HG02852 (cell line): Measurements from ENCODE around the gene TRIM5.
"Not testable (repeated sequence)": the region's sequence is repeated elsewhere in the genome, so short reads cannot be mapped to it uniquely, and the experiment has no call there.

Source experiments
- ATAC-seq: cut with Tn5 transposase; IDR thresholded peaks from one replicate; pipeline ENCODE4 v1.9.1; 2021; ENCODE audit warnings: mild to moderate bottlenecking, moderate library complexity; ENCODE audit not compliant: unreplicated experiment

The TRIM5 gene

GRCh38 chr11:5690216-5690615, 5.3 kb upstream of the TRIM5 start:
- no peak for ATAC-seq

GRCh38 chr11:5689551-5689983, 4.7 kb upstream of the TRIM5 start, which contains the start of gene TRIM22:
Gene TRIM22 (plus strand): TSS chr11:5689790. CDS start chr11:5696233, 6,443 bp downstream.
- peak; percentile 71 for ATAC-seq

- no peak for ATAC-seq
Measured at GRCh38 chr11:5688482-5688881, 3.6 kb upstream of the TRIM5 start.

GRCh38 chr11:5686426-5686825, 1.6 kb upstream of the TRIM5 start:
- ATAC-seq, result no peak

- ATAC-seq, result peak; percentile 8
Measured at GRCh38 chr11:5684036-5684645, 733 bp downstream of the TRIM5 start.

- not testable (repeated sequence) for ATAC-seq
Measured at GRCh38 chr11:5683620-5684019, 1.3 kb downstream of the TRIM5 start.

GRCh38 chr11:5682890-5683441, 1.9 kb downstream of the TRIM5 start:
- not testable (repeated sequence) for ATAC-seq

GRCh38 chr11:5679811-5680210, 5.1 kb downstream of the TRIM5 start:
- ATAC-seq, result no peak

- ATAC-seq, result no peak
Measured at GRCh38 chr11:5674391-5674790, 10.5 kb downstream of the TRIM5 start.

- no peak for ATAC-seq
Measured at GRCh38 chr11:5671831-5672230, 13.0 kb downstream of the TRIM5 start.

GRCh38 chr11:5666402-5666793, 18.5 kb downstream of the TRIM5 start:
- ATAC-seq, result no peak

- no peak for ATAC-seq
Measured at GRCh38 chr11:5665746-5666401, 19.0 kb downstream of the TRIM5 start.

- no peak for ATAC-seq
Measured at GRCh38 chr11:5665051-5665570, 19.8 kb downstream of the TRIM5 start.

- ATAC-seq, result no peak
Measured at GRCh38 chr11:5663511-5663910, 21.4 kb downstream of the TRIM5 start.

- no peak for ATAC-seq
Measured at GRCh38 chr11:5658318-5658717, 26.6 kb downstream of the TRIM5 start.

- ATAC-seq, result not testable (repeated sequence)
Measured at GRCh38 chr11:5656956-5657355, 27.9 kb downstream of the TRIM5 start.

- ATAC-seq, result no peak
Measured at GRCh38 chr11:5655474-5655873, 29.4 kb downstream of the TRIM5 start.

- ATAC-seq, result no peak
Measured at GRCh38 chr11:5646139-5646538, 38.7 kb downstream of the TRIM5 start.

GRCh38 chr11:5643585-5643984, 41.3 kb downstream of the TRIM5 start:
- ATAC-seq, result no peak

GRCh38 chr11:5639953-5640352, 44.9 kb downstream of the TRIM5 start:
- ATAC-seq, result no peak

- peak; percentile 95 for ATAC-seq
Measured at GRCh38 chr11:5631969-5632635, 52.8 kb downstream of the TRIM5 start.
